ENCODE measurements around the gene KRTAP20-2.

DNA sequence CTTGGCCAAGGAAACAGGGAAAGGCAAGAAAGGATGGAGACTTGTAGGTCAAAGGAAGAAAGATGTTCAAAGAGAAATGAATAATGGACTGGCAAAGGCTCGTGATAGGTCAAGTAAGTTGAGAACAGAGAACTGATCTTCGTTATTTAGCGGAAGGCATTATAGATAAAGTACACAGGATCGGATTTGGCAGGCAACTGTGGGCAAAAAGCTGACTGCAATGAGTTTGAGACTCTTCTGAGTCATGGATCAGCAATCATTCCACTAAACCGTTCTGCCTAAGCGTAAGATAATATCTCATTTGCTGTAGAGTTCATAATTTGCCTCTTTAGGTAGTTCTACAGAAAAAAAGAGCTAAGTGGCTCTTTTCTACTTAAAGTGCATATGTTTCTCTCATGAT is 49.5 kb downstream of the KRTAP20-2 start:
- TF ChIP-seq, protein P1, sequence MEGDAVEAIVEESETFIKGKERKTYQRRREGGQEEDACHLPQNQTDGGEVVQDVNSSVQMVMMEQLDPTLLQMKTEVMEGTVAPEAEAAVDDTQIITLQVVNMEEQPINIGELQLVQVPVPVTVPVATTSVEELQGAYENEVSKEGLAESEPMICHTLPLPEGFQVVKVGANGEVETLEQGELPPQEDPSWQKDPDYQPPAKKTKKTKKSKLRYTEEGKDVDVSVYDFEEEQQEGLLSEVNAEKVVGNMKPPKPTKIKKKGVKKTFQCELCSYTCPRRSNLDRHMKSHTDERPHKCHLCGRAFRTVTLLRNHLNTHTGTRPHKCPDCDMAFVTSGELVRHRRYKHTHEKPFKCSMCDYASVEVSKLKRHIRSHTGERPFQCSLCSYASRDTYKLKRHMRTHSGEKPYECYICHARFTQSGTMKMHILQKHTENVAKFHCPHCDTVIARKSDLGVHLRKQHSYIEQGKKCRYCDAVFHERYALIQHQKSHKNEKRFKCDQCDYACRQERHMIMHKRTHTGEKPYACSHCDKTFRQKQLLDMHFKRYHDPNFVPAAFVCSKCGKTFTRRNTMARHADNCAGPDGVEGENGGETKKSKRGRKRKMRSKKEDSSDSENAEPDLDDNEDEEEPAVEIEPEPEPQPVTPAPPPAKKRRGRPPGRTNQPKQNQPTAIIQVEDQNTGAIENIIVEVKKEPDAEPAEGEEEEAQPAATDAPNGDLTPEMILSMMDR (IDR thresholded peaks at IDR 0.05) = no peak
- no peak for TF ChIP-seq EP300 (IDR thresholded peaks at IDR 0.05)
